ENCODE measurements around the gene MOAP1.
"Not testable (repeated sequence)": the region's sequence is repeated elsewhere in the genome, so short reads cannot be mapped to it uniquely, and the experiment has no call there.

MOAP1 gene, protein sequence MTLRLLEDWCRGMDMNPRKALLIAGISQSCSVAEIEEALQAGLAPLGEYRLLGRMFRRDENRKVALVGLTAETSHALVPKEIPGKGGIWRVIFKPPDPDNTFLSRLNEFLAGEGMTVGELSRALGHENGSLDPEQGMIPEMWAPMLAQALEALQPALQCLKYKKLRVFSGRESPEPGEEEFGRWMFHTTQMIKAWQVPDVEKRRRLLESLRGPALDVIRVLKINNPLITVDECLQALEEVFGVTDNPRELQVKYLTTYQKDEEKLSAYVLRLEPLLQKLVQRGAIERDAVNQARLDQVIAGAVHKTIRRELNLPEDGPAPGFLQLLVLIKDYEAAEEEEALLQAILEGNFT

DNA sequence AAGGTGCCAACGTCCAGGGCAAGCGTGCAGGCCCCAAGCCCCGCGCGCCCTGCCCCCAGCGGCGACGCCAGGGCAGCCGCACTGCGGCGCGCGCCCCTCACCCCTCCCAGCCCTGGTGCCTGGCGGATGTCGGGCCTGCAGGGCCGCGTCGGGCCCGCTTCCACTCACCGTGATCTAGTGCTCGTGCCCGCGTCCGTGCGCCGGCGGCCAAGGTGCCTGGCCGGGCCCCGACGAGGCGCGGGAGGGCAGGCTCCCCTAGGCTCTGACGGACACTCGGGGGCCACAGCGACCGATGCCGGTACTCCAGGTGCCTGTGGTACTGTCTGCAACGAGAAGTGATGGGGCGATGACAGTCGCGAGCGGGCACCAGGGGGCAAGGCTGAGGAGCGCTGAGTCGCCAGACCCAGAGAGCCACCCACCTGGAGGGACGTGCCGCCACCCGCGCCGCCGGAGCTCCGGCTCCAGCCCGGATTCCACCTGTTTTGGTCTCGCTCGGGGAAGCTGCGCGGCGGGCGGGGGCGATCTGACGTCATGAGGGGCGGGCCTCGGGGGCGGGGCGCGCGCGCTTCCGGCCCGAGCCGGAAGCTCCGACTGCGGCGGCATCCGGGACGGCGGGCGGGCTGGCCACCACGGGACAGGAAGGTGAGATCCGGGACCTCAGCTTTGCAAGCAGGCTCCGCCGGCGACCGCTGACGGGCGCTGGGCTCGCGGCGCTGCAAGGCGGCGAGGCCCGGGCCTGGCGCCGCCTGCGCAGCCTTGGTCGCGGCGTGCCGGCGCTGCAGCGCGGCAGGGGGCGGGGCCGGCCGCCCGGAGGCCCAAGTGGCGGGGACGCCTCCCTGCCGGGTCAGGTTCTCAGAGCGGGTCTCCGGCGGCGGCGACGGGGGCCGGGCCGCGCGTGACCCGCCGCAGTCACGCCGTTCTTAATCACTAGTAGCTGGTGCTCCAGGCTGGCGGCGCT is at the start of gene MOAP1, which contains the start of gene LYSET:
Gene MOAP1 (minus strand): TSS at position 507 of the 958 bp plus-strand sequence. CDS start 655 bp downstream, outside the sequence.
Gene LYSET (plus strand): TSS at position 927 of the 958 bp plus-strand sequence. CDS start 89 bp downstream, outside the sequence.
- DNase-seq, result peak; percentile 41

- DNase-seq, result not testable (repeated sequence)
Observed at GRCh38 chr14:93233078-93233477, 48.4 kb upstream of the MOAP1 start.

- no peak for DNase-seq
Observed at GRCh38 chr14:93232159-93232558, 47.5 kb upstream of the MOAP1 start.

DNA sequence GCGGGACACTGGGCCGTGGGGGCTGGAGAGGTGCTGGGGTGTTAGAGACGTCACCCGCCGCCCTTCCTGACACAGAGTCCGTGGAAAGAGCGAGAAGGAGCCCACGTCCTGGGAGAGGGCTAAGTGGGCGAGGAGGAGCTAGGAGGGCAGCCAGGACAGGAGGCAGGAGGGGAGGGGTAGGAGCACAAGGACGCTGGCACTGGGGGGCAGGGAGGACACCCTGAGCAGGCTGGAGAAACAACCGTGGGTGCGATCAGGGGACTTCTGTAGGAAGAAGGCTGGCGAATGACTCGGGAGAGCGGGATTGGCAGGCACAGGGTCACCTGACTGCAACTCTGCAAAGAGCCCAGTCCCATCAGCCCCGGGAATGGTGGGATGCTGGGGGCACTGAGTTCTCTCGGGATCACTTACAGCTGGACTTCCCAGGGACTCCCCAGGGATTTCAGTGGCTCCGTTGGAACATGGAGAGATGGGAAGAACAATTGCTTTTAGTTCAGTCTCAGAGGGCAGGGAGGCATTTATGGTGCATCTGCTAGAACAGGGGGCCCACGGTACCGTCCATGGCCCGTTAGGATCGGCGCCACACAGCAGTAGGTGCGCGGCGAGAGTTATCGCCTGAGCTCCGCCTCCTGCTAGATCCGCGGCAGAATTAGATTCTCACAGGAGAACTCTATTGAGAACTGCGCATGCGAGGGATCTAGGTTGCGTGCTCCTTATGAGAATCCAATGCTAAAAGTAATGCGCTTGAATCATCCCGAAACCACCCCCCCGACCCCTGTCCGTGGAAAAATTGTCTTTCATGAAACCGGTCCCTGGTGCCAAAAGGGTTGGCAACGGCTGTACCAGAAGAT is 46.7 kb upstream of the MOAP1 start:
- DNase-seq, result no peak

GRCh38 chr14:93230539-93230938 is 45.8 kb upstream of the MOAP1 start:
- DNase-seq, result no peak

GRCh38 chr14:93228550-93228949 is 43.9 kb upstream of the MOAP1 start:
- no peak for DNase-seq

DNA sequence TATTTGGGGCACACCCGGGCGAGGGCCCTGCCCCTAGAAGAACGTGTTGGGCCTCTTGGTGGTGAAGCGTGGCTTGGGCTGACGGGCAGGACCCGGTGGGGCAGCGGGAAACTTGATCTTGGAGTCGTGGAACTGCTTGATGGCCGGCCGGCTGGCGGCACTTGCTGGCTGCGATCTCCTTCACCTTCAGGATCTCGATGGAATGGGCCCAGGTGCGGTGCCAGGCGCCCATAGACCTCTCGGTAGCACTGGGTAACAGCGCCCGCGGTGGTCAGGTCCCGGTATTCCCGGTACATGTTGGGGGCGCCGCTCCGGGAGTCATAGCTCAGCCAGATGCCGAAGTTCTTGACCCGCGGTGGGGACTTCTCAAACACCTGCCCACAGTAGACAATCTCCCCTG is 38.9 kb upstream of the MOAP1 start:
- no peak for DNase-seq

DNA sequence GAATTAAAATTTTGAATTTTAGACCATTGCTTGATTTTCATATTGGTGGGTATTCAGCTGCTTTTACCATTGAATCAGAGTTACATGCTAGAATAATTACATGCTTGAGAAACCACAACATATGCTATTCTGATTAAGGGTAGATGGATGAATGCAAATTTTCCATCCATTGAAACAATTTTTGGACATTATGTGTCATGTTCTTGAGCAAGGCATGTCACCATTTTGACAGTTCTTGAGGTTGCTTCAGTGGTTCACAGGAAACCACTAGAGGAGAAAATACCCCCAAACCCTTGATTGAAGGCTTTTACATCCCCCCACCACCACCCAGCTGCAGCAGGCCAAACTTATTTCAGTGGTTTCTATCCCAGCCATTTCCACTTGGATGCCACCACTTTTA is 35.8 kb upstream of the MOAP1 start:
- DNase-seq, result no peak

DNA sequence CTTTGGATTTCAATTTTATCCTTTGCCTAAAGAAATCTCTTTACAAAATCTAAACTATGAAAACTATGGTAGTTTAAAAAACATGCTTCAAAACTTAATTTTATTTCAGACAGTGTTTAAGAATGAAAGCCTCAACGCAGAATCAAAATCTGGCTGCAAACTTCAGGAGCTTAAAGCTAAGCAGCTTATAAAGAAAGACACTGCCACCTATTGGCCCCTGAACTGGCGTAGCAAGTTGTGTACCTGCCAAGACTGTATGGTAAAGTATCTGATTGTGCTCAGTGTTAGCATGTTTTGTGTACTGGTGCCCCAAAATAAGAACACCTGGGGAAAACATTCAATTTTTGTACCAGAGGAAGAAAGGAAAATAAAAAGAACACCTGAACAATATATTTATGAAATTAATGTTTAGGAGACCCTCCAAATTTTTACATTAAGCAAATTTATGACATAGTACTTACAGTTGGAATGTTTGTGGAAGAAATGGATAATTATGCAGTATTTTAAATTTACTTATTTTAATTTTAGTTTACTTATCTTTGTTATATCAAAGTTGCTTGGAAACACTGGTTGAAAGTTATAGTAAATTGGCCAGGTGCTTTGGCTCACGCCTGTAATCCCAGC is 34.5 kb upstream of the MOAP1 start:
- peak; percentile 42 for DNase-seq

DNA sequence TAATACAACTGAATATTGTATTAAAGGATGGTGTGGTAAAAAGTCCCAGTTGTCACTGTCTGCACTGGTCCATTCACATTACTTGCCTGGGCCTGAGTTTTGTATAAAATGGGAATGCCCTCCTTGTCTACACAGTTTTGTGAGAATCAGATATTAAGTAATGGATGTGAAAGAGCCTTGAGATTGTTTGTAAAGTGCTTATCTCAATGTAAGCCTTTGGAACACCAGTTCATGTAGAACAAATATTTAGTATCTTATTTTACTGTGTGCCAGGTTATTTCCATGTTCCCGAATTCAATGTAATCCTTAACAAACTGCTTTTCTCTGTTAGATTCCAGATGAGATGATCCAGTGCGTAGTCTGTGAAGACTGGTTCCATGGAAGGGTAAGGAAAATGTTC is 29.9 kb upstream of the MOAP1 start:
- no peak for DNase-seq

- DNase-seq, result no peak
Observed at GRCh38 chr14:93212432-93212831, 27.7 kb upstream of the MOAP1 start.

DNA sequence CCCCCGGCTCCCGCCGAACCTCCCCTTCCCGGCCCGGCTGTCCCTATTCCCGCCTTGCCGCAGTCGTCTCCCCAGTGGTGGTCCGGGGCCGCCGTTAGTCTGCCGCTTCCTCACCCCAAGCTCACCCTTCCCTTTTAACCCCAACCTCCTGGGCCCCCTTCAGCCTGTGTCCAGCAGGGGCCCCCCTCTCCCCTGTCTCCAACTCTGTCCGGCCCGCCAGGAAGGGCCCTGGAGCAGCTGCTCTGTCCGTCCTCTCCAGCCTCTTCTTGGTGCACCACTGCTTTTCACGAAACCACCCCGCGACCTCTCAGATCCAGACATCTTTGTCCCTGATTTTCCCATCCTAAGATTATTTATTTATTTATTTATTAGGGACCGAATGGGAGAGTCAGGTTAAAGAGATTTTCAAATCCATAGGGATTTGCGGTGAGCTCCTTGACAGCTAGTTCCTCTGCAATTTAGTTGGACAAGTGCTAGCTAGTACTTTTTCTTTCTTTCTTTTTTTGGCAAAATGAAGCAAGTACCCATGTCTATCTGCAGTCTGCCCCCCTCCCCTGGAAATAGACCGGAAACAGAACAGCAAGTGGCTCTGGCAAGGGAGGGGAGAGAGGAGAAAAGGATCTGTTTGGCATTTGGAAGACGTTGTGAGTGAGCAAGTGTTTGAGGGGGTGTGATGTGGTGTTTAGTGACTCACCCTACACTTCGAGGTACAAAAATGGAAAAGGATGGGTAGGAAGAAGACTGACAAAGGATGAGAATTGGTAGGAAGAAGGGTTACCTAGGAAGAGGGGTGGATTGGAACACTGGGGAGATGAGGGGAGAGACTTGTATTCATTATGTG is 23.0 kb upstream of the MOAP1 start:
- peak; percentile 56 for DNase-seq

GRCh38 chr14:93206793-93207467 is 22.2 kb upstream of the MOAP1 start, which contains the start of the genes GON7 and UBR7:
TSS of gene GON7 (minus strand) at chr14:93207065. CDS start at chr14:93207037, 28 bp downstream.
TSS of gene UBR7 (plus strand) at chr14:93207256. CDS start at chr14:93207292, 36 bp downstream.
- DNase-seq, result peak; percentile 98

DNA sequence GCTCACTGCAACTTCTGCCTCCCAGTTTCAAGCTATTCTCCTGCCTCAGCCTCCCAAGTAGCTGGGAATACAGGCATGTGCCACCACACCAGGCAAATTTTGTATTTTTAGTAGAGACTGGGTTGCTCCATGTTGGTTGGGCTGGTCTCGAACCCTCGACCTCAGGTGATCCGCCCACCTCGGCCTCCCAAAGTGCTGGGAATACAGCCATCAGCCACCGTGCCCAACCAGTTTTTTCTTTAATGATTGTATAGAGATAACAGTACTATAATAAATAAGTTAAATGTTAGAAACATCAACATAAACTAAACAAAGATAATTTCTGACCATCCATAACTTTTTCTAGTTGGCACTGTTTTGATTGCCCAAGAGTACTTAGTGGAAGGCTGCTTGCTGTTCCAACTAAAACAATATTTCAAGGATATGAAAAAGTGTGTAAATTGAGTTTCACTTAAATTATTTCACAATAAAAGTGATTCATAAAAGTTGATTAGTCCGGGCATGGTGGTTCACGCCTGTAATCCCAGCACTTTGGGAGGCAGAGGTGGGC is 16.5 kb upstream of the MOAP1 start:
- DNase-seq, result no peak

DNA sequence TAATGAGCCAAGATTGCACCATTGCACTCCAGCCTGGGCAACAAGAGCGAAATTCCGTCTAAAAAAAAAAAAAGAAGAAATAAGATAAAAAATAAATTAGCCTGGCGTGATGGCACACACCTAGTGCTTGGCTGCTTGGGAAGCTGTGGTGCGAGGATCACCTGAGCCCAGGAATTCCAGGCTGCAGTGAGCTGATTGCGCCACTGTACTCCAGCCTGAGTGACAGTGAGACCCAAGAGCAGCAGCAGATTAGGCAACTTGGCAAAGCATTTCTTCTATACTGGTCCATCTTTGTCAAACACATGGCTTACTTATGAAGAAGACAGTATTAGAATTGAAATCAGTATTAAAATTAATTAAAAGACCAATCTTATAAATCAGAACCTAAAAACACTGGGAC is 15.9 kb upstream of the MOAP1 start:
- no peak for DNase-seq

DNA sequence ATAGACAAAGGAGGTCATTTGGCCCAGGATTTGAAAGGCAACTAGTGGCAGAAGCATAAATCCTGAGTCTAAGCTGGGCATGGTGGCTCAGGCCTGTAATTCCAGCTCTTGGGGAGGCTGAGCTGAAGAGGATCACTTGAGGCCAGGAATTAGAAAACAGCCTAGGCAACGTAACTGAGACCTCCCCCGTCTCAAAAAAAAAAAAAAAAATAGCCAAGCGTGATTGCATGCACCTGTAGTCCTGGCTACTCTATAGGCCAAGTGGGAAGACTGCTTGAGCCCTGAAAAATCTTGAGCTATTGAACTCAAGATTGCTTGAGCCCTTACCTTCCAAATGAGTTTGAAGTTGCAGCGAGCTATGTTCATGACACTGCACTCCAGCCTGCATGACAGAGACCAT is 14.3 kb upstream of the MOAP1 start:
- DNase-seq, result no peak

- DNase-seq, result no peak
Observed at GRCh38 chr14:93195316-93195999, 10.8 kb upstream of the MOAP1 start.

DNA sequence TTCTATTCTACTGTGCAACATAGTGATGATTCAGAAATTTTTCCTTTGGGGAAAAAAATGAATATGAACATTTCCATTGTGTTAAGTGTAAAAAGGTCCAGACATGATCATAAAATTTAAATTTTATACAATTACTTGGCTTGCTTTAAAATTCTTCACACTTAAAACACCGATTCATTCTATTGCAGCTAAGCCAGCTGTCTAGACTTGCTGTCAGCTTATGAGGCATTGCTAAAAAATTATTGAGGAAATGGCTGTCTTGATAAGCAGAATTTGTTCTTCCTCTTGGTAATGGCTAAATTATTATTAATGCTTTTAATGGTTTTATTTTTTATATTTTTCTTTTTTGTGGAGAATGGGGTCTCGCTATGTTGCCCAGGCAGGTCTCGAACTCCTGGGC is 2.3 kb upstream of the MOAP1 start:
- no peak for DNase-seq

DNA sequence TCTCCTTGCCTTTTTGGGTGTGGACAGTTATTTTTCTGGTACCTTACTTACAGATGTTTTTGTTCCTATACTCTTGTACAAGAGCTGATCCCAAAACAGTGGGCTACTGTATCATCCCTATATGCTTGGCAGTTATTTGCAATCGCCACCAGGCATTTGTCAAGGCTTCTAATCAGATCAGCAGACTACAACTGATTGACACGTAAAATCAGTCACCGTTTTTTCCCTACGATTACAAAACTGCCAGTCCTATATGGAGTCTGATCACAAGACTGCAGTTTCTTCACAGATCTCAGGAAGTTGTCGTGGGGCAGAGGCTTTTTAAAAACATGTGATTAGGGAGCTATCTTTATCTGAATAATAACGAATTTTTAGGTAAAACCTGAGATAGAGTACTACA is 1.8 kb upstream of the MOAP1 start:
- DNase-seq, result no peak

DNA sequence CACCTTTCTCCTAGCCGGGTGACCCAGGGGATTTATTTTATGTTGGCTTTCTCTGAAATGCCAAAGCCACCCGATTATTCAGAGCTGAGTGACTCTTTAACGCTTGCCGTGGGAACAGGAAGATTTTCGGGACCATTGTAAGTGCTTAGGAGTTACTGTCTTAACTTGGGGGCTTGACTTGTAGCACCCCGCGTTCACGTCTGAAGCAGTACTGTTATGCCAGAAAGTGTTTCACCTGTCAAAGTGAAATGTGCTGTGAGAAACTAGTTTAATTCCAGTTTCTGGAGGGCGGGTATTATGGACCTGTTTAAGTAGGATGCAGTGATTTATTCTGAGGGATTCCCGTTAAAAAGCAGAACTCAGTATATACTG is 638 bp upstream of the MOAP1 start:
- no peak for DNase-seq
